Measurements from ENCODE around the gene IRF4. TPM values are rescaled to one million over a fixed set of nuclear protein-coding genes. Genes with fewer than 3 reads are reported as not detected.

Gene IRF4
- total RNA-seq, 2 donors from 2014 or later, result 0.26 TPM; not detected in 1

GRCh38 chr6:356828-357251, 34.7 kb upstream of the IRF4 start:
- H3K27ac ChIP-seq, result no peak overlapping the region
- no peaks in the 10 kb centered on the region for H3K27me3 ChIP-seq
- no peak for ATAC-seq
- H3K36me3 ChIP-seq (replicated peaks in 1 of 2; ENCODE audit: insufficient read depth in 1 of 2, low read depth in 2 of 2), result no peaks in the 10 kb centered on the region
- 73 to 82% methylated on average over 11 of the region's 11 CpGs for WGBS, 2 donors
- no peaks in the 10 kb centered on the region for H3K9me3 ChIP-seq
- H3K4me1 ChIP-seq, result no peaks in the 10 kb centered on the region
- no peak overlapping the region for H3K4me3 ChIP-seq
- no peak for DNase-seq
- TF ChIP-seq POLR2A (IDR thresholded peaks at IDR 0.05) (no peak), CTCF (IDR thresholded peaks at IDR 0.05) (no peak)
- intact Hi-C loops (cut with DNase I), result no loop called here

- WGBS, 2 donors, result 77 to 86% methylated on average over 12 of the region's 12 CpGs
- intact Hi-C loops (cut with DNase I), result no loop called here
- no peak for DNase-seq
These were observed 34.2 kb upstream of the IRF4 start for GRCh38 chr6:357261-357790.

GRCh38 chr6:357791-358341, 33.7 kb upstream of the IRF4 start:
- H3K27me3 ChIP-seq, result no peaks in the 10 kb centered on the region
- no peak for ATAC-seq
- no peak for DNase-seq
- no peak overlapping the region for H3K4me3 ChIP-seq
- no peaks in the 10 kb centered on the region for H3K9me3 ChIP-seq
- no peak overlapping the region for H3K27ac ChIP-seq
- TF ChIP-seq CTCF (IDR thresholded peaks at IDR 0.05) (no peak), POLR2A (IDR thresholded peaks at IDR 0.05) (no peak)
- intact Hi-C loops (cut with DNase I), result no loop called here
- WGBS, 2 donors, result 71% methylated on average over 13 of the region's 13 CpGs
- H3K36me3 ChIP-seq (replicated peaks in 1 of 2; ENCODE audit: insufficient read depth in 1 of 2, low read depth in 2 of 2), result no peaks in the 10 kb centered on the region
- no peaks in the 10 kb centered on the region for H3K4me1 ChIP-seq

More at GRCh38 chr6:357261-357790, 34.2 kb upstream of the IRF4 start:
- H3K27ac ChIP-seq, result no peak overlapping the region
- H3K4me3 ChIP-seq, result no peak overlapping the region
- H3K27me3 ChIP-seq, result no peaks in the 10 kb centered on the region
- H3K36me3 ChIP-seq (replicated peaks in 1 of 2; ENCODE audit: insufficient read depth in 1 of 2, low read depth in 2 of 2), result no peaks in the 10 kb centered on the region
- TF ChIP-seq CTCF (IDR thresholded peaks at IDR 0.05) (no peak), POLR2A (IDR thresholded peaks at IDR 0.05) (no peak)
- H3K4me1 ChIP-seq, result no peaks in the 10 kb centered on the region
- ATAC-seq, result no peak
- no peaks in the 10 kb centered on the region for H3K9me3 ChIP-seq

- no peak for ATAC-seq
- no peak for DNase-seq
- no peaks in the 10 kb centered on the region for H3K27me3 ChIP-seq
- TF ChIP-seq CTCF (IDR thresholded peaks at IDR 0.05) (no peak), POLR2A (IDR thresholded peaks at IDR 0.05) (no peak)
- no peak overlapping the region for H3K4me3 ChIP-seq
- no peaks in the 10 kb centered on the region for H3K36me3 ChIP-seq (replicated peaks in 1 of 2; ENCODE audit: insufficient read depth in 1 of 2, low read depth in 2 of 2)
- no peaks in the 10 kb centered on the region for H3K4me1 ChIP-seq
- no peak overlapping the region for H3K27ac ChIP-seq
- intact Hi-C loops (cut with DNase I), result no loop called here
- 71 to 88% methylated on average over 4 of the region's 4 CpGs for WGBS, 2 donors
- H3K9me3 ChIP-seq, result no peaks in the 10 kb centered on the region
These were observed 33.1 kb upstream of the IRF4 start for GRCh38 chr6:358432-358831.

GRCh38 chr6:358847-359246, 32.7 kb upstream of the IRF4 start:
- Histone ChIP-seq H3K27me3 (no peaks in the 10 kb centered on the region), H3K4me1 (no peaks in the 10 kb centered on the region), H3K4me3 (no peak overlapping the region), H3K27ac (no peak overlapping the region), H3K36me3 (replicated peaks in 1 of 2; ENCODE audit: insufficient read depth in 1 of 2, low read depth in 2 of 2) (no peaks in the 10 kb centered on the region), H3K9me3 (peaks cover 0 to 1% (median 0%) of the 10 kb centered on the region in 3 donors)
- ATAC-seq (no peak), DNase-seq (no peak)
- intact Hi-C loops (cut with DNase I), result no loop called here
- TF ChIP-seq CTCF (IDR thresholded peaks at IDR 0.05) (no peak), POLR2A (IDR thresholded peaks at IDR 0.05) (no peak)
- 69 to 80% methylated on average over 8 of the region's 8 CpGs for WGBS, 2 donors

Measured in body of pancreas (tissue), 4 donors.